GM21423 (cell line): Measurements from ENCODE around the gene TNFRSF6B.
"Not testable (repeated sequence)": the region's sequence is repeated elsewhere in the genome, so short reads cannot be mapped to it uniquely, and the experiment has no call there.

Experiments used
- ATAC-seq: cut with Tn5 transposase; IDR thresholded peaks from one replicate; pipeline ENCODE4 v1.9.1; 2021; ENCODE audit warnings: mild to moderate bottlenecking, moderate library complexity; ENCODE audit not compliant: unreplicated experiment

TNFRSF6B gene, protein sequence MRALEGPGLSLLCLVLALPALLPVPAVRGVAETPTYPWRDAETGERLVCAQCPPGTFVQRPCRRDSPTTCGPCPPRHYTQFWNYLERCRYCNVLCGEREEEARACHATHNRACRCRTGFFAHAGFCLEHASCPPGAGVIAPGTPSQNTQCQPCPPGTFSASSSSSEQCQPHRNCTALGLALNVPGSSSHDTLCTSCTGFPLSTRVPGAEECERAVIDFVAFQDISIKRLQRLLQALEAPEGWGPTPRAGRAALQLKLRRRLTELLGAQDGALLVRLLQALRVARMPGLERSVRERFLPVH

DNA sequence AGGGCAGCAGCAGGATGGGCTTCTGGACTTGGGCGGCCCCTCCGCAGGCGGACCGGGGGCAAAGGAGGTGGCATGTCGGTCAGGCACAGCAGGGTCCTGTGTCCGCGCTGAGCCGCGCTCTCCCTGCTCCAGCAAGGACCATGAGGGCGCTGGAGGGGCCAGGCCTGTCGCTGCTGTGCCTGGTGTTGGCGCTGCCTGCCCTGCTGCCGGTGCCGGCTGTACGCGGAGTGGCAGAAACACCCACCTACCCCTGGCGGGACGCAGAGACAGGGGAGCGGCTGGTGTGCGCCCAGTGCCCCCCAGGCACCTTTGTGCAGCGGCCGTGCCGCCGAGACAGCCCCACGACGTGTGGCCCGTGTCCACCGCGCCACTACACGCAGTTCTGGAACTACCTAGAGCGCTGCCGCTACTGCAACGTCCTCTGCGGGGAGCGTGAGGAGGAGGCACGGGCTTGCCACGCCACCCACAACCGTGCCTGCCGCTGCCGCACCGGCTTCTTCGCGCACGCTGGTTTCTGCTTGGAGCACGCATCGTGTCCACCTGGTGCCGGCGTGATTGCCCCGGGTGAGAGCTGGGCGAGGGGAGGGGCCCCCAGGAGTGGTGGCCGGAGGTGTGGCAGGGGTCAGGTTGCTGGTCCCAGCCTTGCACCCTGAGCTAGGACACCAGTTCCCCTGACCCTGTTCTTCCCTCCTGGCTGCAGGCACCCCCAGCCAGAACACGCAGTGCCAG is at the start of gene TNFRSF6B:
TSS of gene TNFRSF6B (plus strand) at position 25 of the 729 bp plus-strand sequence. CDS start at position 141, 116 bp downstream.
- ATAC-seq = no peak

DNA sequence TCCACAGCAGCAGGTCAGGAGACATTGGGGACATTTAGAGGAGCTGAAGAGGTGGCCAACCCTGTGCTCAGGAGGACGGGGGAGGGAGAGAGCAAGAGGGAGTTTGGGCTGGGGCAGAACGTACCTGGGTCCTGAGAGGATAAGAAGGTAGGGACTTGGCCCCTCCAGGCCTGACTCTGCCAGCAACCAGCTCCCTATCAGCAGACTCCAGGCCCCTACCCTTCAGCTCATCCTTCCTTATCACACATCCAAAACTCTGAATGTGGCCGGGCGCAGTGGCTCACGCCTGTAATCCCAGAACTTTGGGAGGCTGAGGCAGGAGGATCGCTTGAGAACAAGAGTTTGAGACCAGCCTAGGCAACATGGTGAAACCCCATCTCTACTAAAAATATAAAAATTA is 48.3 kb upstream of the TNFRSF6B start:
- no peak for ATAC-seq

DNA sequence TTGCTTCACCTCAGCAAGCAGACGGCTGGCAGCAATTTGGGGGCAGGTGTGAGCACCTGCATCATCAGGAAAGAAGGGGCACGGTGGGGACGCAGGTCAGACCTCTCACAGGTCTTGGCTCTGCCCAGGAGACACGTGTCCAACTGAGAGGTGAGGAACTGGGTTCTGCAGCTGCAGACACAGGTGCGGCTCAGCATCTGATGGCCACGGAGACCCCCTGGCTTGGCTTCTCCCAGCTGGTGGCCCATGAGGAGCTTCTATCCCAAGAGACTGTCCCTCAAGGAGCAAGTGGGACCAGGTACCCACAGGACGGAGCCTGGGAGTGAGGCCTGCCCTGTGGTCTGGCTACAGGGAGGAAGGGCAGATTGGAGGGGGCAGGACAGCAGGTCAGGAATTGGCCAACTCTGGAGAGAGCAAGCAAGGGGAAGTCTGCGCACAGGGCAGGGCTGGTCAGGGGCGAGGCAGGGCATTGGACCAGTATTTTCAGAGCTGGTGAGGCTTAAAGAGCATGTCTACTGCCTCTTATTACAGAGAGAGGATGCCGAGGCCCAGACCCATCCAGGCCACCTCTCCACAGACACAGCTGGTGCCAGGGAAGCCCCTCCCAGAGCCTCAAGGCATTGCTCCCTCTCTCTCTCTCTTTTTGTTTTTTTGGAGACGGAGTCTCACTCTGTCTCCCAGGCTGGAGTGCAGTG is 47.4 kb upstream of the TNFRSF6B start:
- ATAC-seq = no peak

DNA sequence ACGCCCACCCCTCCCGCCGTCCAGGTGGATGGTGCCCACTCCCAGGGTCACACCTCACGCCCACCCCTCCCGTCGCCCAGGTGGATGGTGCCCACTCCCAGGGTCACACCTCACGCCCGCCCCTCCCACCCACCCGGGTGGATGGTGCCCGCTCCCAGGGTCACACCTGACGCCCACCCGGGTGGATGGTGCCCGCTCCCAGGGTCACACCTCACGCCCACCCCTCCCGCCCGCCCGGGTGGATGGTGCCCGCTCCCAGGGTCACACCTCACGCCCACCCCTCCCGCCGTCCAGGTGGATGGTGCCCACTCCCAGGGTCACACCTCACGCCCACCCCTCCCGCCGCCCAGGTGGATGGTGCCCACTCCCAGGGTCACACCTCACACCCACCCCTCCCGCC is 46.0 kb upstream of the TNFRSF6B start:
- ATAC-seq = not testable (repeated sequence)

DNA sequence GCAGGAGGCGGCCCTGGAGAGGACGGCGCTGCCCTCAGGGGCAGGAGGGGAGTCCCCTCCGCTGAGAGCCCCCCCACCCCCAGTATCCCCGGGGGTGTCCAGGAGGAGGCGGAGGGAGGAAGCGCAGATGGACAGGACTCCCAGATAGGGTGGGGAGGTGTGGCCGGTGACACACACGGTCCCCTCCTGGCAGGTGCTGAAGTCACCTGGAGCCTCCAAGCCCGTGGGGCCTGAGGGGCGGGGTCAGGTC is 44.6 kb upstream of the TNFRSF6B start:
- ATAC-seq = no peak

DNA sequence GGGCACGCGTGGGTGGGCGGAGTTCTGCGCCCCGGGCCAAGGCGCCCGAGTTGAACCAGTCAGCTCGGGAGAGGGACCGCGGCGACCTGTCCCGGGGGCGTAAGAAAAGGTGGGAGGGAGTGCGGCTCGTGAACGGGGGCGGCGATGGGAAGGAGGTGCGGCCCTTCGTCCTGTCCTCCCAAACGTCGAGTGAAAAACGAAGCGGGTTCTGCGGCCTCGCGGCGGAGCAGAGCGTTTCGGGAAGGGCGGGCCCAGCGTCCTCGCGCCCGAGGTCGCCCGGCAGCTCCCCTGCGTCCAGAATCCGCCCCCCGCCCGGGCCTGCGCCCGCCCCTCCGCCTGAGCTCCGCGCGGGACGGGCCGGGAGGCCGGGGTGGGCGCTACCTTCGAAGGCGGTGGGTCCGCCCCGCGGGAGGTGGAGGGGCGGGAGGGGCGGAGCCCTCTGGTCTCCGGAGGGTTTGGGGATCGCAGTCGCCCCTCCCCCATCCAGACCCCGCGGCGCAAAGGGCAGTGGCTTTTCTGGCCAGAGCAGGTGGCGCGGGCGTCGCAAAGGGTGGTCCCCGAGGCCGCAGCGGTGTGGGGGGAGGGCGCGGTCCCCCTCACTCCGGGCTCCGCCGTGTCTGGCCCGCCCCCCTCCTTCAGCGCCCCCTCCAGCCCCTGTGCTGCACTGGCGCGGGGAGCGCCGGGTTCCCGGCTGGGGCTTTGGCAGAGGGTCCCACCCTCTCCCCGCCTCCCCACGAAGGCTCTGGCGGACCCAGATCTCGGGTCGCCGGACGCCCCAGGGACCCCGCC is 44.1 kb upstream of the TNFRSF6B start:
- ATAC-seq = no peak

DNA sequence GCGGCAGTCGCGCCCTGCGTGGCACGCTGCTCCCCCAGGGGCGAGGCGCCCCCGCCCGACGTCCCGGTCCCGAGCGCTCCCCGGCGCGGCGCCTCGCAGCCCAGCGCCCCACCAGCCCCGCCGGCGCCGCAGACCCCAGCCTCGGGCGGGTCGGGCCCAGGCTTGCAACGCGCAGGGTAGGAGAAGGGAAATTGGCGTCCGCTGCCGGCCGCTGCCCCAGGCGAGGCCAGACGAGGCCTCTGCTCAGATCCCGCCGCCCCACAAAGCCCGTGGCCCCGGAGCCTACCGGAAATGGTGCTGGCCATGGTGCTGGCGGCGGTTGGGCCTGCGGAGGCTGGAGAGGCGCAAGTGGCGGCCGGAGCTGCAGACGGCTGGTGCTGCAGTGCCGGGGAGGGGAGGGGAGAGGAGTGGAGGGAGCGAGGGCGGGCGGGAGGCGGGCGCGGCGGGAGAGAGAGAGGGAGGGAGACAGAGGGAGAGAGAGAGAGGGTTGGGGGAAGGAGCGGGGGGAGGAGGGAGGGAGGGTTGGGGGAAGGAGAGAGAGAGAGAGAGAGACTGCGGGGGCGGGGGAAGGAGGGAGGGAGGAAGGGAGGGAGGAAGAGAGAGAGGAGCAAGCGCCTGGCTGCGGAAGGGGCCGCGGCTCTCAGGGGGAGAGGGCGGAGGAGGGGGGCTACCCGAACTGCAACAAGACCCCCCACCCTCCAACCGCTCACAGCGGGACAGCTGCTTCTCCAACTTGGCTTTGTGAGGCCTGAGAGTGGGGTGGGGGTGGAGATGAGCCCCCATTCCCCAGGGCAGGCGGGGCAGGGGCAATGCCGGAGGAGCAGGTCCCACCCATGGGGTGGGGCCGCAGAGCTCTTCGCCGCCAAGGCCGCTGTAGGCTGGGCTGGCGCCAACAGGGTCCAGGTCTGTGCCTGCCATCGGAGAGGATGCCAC is 43.1 kb upstream of the TNFRSF6B start, which contains the start of gene STMN3:
TSS of gene STMN3 (minus strand) at position 384 of the 933 bp plus-strand sequence. CDS start at position 305, 79 bp downstream.
- ATAC-seq = no peak

DNA sequence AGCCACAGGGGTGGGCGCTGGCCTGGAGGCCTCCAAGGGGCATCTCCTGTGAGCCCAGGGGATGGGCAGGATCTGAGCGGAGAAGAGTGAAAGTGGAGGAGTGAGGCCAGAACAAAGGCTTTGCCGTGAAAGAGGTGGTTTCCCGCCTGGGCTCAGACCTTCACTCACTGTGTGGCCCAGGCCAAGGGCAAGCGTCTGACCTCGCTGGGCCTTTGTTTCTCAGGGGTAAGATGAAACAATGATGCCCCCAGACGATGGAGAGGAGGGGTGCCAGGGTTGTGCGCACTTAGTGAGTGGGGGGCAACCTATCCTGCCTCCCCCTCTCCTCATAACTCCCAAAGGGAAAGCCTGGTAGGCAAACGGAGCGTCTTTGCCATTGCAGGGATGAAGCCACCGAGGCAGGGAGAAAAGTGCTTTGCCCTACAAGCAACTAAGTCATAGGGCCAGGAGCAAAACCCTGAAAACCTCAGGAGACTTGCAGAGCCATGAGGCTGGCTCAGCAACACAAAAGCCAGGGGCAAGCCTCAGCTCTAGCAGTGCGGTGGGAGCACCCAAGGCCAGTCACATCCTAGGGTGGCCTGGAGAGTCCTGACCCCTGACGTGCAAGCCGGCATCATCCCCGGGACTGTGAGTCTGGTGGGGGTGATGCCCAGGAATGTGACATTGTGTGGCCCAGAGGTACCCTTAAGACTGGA is 42.3 kb upstream of the TNFRSF6B start:
- ATAC-seq = no peak

DNA sequence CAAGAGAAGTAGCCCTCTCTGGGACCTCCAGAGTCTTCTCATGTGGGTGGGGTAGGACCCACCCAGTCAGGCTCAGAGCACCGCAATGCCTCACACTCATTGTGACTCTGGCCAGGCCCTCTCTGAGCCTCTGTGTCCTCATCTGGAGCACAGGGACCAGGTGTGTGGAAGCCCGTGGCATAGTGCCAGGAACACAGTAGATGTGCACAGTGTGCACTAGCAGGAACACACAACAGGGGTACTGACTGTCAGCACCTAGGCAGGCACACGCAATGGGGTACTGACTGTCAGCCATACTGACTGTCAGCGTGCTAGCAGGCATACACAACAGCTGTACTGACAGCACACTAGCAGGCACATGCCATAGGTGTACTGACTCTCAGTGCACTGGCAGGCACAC is 41.2 kb upstream of the TNFRSF6B start:
- no peak for ATAC-seq

DNA sequence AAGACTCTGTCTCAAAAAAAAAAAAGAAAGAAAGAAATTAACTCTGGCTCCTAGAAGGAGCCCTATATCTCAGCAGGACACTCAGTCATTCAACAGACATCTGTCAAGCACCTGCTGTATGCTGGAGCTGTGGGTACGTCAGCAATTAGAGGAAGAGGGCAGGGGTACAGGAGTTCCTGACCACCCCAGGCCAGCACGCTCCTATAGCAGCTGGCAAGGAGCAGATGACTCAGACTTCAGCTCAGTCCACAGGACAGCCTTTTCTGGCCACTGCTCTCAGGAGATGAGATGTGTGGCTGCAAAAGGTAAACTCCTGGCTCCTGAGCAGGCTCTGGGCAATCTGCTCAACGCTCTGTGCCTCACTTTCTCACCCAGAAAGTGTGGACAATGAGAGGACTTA is 40.0 kb upstream of the TNFRSF6B start:
- ATAC-seq = no peak

DNA sequence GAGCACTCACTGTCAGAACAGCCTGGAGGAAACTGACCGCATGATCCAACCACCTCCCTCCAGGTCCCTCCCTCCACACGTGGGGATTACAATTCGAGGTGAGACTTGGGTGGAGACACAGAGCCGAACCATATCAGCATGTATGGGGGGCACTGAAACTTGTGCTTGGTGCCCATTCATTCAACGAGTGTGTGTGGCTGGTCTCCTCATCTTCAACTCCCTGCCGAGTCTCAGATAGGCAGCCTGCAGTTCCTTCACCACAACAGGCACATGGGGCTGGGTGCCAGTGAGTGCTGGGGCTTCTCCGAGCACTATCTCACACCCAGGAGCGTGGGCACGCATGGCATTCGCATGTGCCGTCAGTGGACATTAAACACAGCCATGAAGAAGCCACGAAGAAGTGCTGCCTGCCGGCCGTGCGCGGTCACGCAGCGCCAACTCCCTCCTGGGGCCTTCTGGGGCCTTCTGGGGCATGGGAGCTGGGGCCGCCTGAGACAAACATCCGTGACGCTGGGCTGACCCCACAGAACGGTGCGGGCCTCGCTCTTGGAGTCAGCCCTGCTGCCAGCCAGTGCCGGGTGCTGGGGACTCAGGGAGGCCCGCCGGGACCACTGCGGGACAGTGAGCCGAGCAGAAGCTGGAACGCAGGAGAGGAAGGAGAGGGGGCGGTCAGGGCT is 39.1 kb upstream of the TNFRSF6B start:
- no peak for ATAC-seq

DNA sequence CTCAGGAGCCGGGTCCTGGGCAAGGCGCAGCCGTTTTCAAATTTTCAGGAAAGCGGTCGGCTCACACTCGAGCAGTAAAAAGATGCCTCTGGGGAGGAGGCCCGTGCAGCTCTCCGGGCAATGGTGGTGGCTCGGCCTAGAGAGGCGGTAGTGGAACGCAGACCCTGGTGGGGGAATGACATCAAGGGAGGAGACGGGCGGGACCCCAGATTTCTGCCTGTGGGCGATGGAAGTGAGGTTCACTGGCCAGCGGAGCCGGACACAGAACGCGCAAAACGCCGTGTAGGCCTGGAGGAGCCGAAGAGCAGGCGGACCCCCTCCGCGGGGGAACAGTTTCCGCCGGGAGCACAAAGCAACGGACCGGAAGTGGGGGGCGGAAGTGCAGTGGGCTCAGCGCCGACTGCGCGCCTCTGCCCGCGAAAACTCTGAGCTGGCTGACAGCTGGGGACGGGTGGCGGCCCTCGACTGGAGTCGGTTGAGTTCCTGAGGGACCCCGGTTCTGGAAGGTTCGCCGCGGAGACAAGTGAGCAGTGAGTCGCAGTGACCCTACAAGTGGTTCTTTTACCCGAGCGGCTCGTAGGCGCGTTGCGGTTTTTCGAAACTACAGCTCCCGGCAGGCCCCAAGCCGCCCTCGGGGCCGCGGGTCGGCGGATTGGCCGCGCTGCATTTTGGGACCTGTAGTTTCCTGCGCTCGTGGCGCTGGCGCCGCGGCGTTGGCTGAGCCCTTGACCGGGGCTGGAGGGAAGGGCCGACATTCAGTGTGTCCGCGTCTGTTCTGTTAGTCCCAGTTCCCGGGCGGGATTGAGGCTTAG is 38.3 kb upstream of the TNFRSF6B start, which contains the start of gene RTEL1:
TSS of gene RTEL1 (plus strand) at position 376 of the 812 bp plus-strand sequence. CDS start 1,091 bp downstream, outside the sequence.
- peak; percentile 88 for ATAC-seq

DNA sequence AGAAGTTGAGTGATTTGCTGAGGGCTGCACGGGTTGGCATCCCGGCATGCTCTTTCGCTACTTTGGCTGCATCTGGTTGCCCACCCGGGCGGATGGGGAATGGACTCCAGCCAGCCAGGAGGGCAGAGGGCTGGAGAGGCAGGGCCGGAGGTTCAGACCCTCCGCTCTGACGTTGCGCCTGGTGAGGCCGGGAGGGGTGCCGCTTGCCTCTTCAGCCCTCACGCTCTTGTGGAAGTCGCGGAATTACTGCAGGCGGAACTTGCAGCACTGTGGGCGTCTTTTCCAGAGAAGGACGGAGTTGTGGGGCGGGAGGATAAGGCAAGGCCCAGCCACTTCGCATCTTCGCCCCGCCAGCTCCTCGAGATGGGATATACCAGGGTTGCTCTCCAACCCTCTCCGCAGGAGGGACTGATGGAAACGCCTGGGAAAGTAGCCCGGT is 37.7 kb upstream of the TNFRSF6B start:
- peak; percentile 21 for ATAC-seq

DNA sequence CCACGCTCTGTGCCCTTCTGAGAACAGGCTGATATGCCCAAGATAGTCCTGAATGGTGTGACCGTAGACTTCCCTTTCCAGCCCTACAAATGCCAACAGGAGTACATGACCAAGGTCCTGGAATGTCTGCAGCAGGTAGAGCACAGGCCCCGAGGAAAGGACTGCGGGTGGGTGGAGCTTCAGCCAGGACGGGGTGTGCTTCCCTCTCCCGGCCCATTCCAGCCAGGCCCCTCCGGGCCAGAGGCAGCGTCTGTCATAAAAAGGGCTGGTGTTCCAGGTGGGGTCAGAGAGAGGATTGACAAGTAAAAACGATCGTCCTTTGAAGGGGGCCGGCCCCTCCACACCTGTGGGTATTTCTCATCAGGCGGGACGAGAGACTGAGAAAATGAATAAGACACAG is 37.1 kb upstream of the TNFRSF6B start:
- no peak for ATAC-seq

DNA sequence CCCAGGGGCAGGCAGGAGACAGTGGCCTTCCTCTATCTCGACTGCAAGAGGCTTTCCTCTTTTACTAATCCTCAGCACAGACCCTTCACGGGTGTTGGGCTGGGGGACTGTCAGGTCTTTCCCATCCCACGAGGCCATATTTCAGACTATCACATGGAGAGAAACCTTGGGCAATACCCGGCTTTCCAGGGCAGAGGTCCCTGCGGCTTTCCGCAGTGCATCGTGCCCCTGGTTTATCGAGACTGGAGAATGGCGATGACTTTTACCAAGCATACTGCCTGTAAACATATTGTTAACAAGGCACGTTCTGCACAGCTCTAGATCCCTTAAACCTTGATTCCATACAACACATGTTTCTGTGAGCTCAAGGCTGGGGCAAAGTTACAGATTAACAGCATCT is 36.3 kb upstream of the TNFRSF6B start:
- not testable (repeated sequence) for ATAC-seq

DNA sequence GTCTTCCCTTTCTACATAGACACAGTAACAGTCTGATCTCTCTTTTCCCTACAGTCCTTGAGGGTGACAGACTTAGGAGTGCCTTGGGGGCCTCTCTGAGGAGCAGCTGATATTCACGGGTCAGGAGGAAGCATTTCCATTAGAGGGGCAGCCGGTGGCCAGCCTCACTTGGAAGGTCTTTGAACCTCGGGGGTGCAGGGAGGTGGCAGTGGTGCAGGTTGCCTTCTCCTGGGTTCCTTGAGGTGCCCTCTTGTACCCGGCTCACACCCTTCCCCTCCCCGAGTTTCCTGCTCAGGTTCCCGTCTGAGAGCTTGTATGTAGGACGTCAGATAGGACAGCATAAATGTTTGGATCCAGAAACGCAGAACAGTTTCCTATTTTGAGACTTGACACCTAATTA is 35.8 kb upstream of the TNFRSF6B start:
- ATAC-seq = no peak

DNA sequence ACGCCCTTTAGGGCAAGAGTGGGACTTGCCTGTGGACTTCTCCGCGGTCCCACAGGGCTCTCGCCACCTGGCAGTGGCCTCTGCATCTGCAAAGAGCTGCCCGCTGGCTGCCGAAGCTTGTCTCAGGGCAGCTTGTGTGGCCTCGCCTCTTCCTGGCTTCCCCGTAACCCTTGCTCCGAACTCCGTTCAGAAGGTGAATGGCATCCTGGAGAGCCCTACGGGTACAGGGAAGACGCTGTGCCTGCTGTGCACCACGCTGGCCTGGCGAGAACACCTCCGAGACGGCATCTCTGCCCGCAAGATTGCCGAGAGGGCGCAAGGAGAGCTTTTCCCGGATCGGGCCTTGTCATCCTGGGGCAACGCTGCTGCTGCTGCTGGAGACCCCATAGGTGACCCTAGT is 35.3 kb upstream of the TNFRSF6B start:
- ATAC-seq = no peak
